HepG2 (cell line): Measurements from ENCODE around the gene MZF1. TPM values are rescaled to one million over a fixed set of nuclear protein-coding genes. Genes with fewer than 3 reads are reported as not detected.

Source experiments
- ARNT2 ChIP-seq: sonication (generic); formaldehyde crosslinking; IDR thresholded peaks from 2 replicates; pipeline ENCODE4 v1.8.0; 2022; ENCODE audit warnings: mild to moderate bottlenecking, low read depth, missing genetic modification reagents, moderate library complexity
- LRRFIP1 ChIP-seq: sonication (generic); formaldehyde crosslinking; conservative IDR thresholded peaks from 2 replicates; pipeline ENCODE4 v1.4.0; 2020; ENCODE audit warnings: missing genetic modification reagents
- MYC ChIP-seq: sonication (generic); formaldehyde crosslinking; IDR thresholded peaks from 2 replicates; pipeline ENCODE4 v1.9.0; 2021; ENCODE audit warnings: missing genetic modification reagents, borderline replicate concordance
- RAD21 ChIP-seq: fragments of 450-650 bp; formaldehyde crosslinking; IDR thresholded peaks from 2 replicates; pipeline ENCODE4 v1.5.0; 2020; ENCODE audit warnings: mild to moderate bottlenecking
- RFXAP ChIP-seq: sonication (generic); formaldehyde crosslinking; IDR thresholded peaks from 2 replicates; pipeline ENCODE4 v1.4.0; 2020; ENCODE audit warnings: missing genetic modification reagents, borderline replicate concordance
- SATB2 ChIP-seq: sonication (generic); formaldehyde crosslinking; IDR thresholded peaks from 2 replicates; pipeline ENCODE4 v1.5.0; 2020; ENCODE audit warnings: missing genetic modification reagents
- SNAPC4 ChIP-seq: sonication (generic); formaldehyde crosslinking; IDR thresholded peaks from 2 replicates; pipeline ENCODE4 v1.4.0; 2020; ENCODE audit warnings: mild to moderate bottlenecking, missing genetic modification reagents
- SP5 ChIP-seq: IDR thresholded peaks from 2 replicates; pipeline ENCODE4 v1.6.1; 2016; ENCODE audit warnings: low read depth, borderline replicate concordance
- U2AF2 ChIP-seq: fragments of 200-400 bp; formaldehyde crosslinking; IDR thresholded peaks from 2 replicates; pipeline ENCODE4 v1.6.1; 2017; ENCODE audit warnings: low read depth, mild to moderate bottlenecking, low read length
- ZMYM3 ChIP-seq: sonication (generic); formaldehyde crosslinking; IDR thresholded peaks from 2 replicates; pipeline ENCODE4 v1.5.1; 2020; ENCODE audit warnings: mild to moderate bottlenecking, missing genetic modification reagents
- ZNF564 ChIP-seq: sonication (generic); formaldehyde crosslinking; IDR thresholded peaks from 2 replicates; pipeline ENCODE4 v1.8.1; 2023; ENCODE audit warnings: mild to moderate bottlenecking, missing genetic modification reagents
- ZNF569 ChIP-seq: sonication (generic); formaldehyde crosslinking; IDR thresholded peaks from 2 replicates; pipeline ENCODE4 v1.5.0; 2020; ENCODE audit warnings: mild to moderate bottlenecking, missing genetic modification reagents, moderate library complexity, borderline replicate concordance
- polyA plus RNA-seq, 8 experiments: library from polyadenylated mRNA; depleted of rRNA in 3 of 8; stranded (reverse) in 7 of 8; unstranded in 1 of 8; fragments of >200 nt; fragmentation: Illumina TruSeq in 4 of 8; extraction: Trizol in 4 of 8; gene quantifications; 2 replicates each; pipeline versions ENCODE4 v1.2.1 to v1.2.3, GENCODE V29; 2011 to 2016; ENCODE audit warnings: low read depth in 4 of 8, missing spikeins in 1 of 8, mixed read lengths in 1 of 8; ENCODE audit not compliant: insufficient read depth in 1 of 8
- total RNA-seq, 5 experiments: library from RNA; depleted of rRNA; stranded (reverse); fragments of >200 nt; fragmentation: Illumina TruSeq; extraction: Trizol; gene quantifications; 2 replicates each; pipeline ENCODE4 v1.2.3, GENCODE V29; 2016; ENCODE audit warnings: low read depth in 1 of 5
- TF ChIP-seq, protein P1 (sequence below): sonication (generic); formaldehyde crosslinking; conservative IDR thresholded peaks from 2 replicates; pipeline ENCODE4 v1.8.0; 2022; ENCODE audit warnings: low read depth, missing genetic modification reagents
- TF ChIP-seq, protein P2 (sequence below): sonication (generic); formaldehyde crosslinking; IDR thresholded peaks from 2 replicates; pipeline ENCODE4 v1.5.0; 2020; ENCODE audit warnings: missing genetic modification reagents, mild to moderate bottlenecking, borderline replicate concordance
- TF ChIP-seq, protein P3 (sequence below): sonication (generic); formaldehyde crosslinking; IDR thresholded peaks from 2 replicates; pipeline ENCODE4 v1.4.0; 2020; ENCODE audit warnings: mild to moderate bottlenecking, missing genetic modification reagents
- TF ChIP-seq, protein P4 (sequence below): sonication (generic); formaldehyde crosslinking; IDR thresholded peaks from 2 replicates; pipeline ENCODE4 v1.8.0; 2022; ENCODE audit warnings: mild to moderate bottlenecking, missing genetic modification reagents, moderate library complexity

MZF1 gene
- total and polyA plus RNA-seq, 2 of the 13 experiments (the other 11 are each of a cell fraction or from before 2014, with no cell fraction given), result 3.1 to 8.1 TPM

DNA sequence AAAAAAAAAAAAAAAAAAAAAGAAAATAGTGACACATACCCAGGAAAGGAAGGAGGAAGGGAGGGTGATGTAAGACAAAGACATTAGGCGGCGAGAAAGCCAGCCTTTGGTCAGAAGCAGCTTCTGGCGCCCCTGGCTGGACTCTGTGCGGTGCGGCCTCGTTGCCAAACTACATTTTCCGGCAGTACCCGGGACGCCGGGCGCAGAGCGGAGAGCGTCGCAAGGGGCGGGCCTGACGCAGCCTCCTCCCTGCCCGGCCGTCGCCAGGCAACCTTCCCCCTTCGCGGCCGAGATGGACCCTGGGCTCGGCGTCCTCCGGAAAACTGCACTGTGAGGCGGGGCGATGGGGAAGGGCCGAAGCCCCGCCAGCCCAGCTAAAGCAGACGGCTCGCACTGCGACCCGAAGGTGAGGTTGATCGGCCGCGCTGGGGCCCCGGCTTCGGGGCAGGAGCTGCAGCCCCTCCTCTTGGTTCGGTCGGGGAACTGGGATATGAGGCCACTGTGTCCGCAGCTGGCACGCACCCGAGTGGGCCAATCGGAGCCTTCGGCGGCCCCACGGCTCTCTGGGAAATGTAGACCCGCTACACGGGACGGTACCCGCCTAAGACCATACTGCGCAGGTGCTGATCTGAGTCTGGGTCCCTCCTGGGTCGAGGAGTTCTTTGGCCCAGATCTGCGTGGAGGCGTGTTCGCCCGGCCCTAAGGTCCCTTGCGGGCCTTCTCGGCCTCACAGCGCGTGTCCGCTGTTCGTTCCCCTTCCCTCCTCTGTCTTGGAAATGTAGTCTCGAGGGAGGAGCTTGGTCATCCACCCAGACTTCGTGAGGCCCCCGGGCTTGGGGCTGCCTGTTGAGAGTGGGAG is 2.3 kb upstream of the MZF1 start (continued):
- TF ChIP-seq, protein P1, sequence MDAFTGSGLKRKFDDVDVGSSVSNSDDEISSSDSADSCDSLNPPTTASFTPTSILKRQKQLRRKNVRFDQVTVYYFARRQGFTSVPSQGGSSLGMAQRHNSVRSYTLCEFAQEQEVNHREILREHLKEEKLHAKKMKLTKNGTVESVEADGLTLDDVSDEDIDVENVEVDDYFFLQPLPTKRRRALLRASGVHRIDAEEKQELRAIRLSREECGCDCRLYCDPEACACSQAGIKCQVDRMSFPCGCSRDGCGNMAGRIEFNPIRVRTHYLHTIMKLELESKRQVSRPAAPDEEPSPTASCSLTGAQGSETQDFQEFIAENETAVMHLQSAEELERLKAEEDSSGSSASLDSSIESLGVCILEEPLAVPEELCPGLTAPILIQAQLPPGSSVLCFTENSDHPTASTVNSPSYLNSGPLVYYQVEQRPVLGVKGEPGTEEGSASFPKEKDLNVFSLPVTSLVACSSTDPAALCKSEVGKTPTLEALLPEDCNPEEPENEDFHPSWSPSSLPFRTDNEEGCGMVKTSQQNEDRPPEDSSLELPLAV, result no peak
- TF ChIP-seq SATB2, result no peak
- no peak for TF ChIP-seq ZNF564 (CRISPR knock-in tag)
- TF ChIP-seq, protein P2, sequence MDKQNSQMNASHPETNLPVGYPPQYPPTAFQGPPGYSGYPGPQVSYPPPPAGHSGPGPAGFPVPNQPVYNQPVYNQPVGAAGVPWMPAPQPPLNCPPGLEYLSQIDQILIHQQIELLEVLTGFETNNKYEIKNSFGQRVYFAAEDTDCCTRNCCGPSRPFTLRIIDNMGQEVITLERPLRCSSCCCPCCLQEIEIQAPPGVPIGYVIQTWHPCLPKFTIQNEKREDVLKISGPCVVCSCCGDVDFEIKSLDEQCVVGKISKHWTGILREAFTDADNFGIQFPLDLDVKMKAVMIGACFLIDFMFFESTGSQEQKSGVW (CRISPR knock-in tag), result no peak
- TF ChIP-seq, protein P3, sequence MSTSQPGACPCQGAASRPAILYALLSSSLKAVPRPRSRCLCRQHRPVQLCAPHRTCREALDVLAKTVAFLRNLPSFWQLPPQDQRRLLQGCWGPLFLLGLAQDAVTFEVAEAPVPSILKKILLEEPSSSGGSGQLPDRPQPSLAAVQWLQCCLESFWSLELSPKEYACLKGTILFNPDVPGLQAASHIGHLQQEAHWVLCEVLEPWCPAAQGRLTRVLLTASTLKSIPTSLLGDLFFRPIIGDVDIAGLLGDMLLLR (CRISPR knock-in tag), result no peak
- TF ChIP-seq MYC (CRISPR knock-in tag), result peak; percentile 46; the same call in 1 of the 2 replicates
- TF ChIP-seq RFXAP (CRISPR knock-in tag), result peak; percentile 63
- TF ChIP-seq ZMYM3 (CRISPR knock-in tag), result no peak
- no peak for TF ChIP-seq ZNF569
- TF ChIP-seq SNAPC4 (CRISPR knock-in tag), result peak; percentile 70; the same call in 1 of the 2 replicates
- TF ChIP-seq LRRFIP1 (CRISPR knock-in tag), result no peak
- TF ChIP-seq RAD21, result peak; percentile 46; the same call in 1 of the 2 replicates
- TF ChIP-seq U2AF2, result no peak
- TF ChIP-seq ARNT2 (CRISPR knock-in tag), result peak; percentile 61; the same call in 1 of the 2 replicates
- peak; percentile 55; the same call in 1 of the 2 replicates for TF ChIP-seq SP5 (CRISPR knock-in tag)
- TF ChIP-seq, protein P4, sequence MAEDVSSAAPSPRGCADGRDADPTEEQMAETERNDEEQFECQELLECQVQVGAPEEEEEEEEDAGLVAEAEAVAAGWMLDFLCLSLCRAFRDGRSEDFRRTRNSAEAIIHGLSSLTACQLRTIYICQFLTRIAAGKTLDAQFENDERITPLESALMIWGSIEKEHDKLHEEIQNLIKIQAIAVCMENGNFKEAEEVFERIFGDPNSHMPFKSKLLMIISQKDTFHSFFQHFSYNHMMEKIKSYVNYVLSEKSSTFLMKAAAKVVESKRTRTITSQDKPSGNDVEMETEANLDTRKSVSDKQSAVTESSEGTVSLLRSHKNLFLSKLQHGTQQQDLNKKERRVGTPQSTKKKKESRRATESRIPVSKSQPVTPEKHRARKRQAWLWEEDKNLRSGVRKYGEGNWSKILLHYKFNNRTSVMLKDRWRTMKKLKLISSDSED (CRISPR knock-in tag), result no peak
